ENCODE measurements around the gene RASGRP1. TPM values are rescaled to one million over a fixed set of nuclear protein-coding genes. Genes with fewer than 3 reads are reported as not detected.
A peak's percentile ranks its signal among the peaks of the same experiment; 100 is the strongest.
"Not testable (repeated sequence)": the region's sequence is repeated elsewhere in the genome, so short reads cannot be mapped to it uniquely, and the experiment has no call there.

Gene RASGRP1
- 4.5 TPM for total RNA-seq

DNA sequence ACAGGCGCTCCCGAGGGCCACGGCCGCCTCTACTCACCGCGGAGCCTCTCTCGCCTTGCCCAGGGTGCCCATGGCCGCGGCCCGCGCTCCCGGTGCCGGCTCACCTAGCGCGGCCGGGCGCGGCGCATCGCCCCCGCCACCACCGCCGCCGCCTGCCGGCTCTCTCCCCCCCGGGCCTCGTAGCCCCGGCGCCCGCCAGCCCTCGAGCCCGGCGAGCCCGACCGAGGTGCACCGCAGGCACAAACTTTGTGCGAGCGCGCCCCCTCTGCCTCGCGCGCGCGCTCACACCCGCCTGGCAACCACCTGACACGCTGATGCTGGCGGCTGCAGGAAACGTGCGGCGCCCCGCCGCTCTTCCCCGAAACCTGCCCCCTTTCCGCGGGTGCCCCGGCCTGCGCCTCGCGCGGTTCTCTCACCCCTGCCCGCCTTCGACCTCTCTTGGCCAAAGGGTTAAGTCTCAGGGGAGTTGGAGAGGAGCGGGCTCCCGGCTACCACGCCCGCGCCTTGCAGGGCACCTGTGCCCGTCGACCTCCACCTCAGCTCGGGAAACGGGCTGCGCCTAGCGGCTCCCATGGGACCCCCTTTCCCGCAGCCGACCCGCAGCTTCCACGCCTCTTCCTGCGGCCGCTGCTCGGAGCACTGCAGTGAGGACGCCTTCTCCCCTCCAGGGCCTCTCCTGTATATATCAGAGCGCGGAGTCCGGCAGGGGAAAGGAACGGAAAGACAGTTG lies at the start of gene RASGRP1:
Gene RASGRP1 (minus strand): TSS at position 258 of the 730 bp plus-strand sequence. CDS start 186 bp downstream, at position 72.
- DNase-seq, result peak; percentile 25

GRCh38 chr15:38613085-38613484 lies 48.5 kb upstream of the RASGRP1 start:
- DNase-seq, result no peak

- DNase-seq, result no peak
Observed at GRCh38 chr15:38612159-38612863, 47.7 kb upstream of the RASGRP1 start.

DNA sequence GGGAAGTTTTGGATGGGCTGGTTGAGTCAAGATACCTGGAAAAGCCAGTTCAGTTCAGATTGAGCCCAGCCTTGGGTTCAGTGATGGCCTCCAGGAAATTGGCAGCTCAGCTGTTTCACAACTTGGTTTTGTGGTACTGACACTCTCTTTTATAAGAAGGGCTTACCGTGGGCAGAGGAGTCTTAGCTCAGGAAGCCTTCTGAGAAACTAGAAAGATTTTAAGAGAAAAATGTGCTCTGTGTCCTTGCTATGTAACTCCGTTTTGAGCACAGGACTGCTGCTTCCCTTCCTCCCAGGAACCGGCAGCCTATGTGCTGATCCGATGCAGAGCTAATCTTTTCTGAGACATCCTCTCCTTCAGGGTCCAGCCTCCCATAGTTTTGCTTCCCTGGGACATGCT lies 46.6 kb upstream of the RASGRP1 start:
- no peak for DNase-seq

- no peak for DNase-seq
Observed at GRCh38 chr15:38610748-38611147, 46.1 kb upstream of the RASGRP1 start.

DNA sequence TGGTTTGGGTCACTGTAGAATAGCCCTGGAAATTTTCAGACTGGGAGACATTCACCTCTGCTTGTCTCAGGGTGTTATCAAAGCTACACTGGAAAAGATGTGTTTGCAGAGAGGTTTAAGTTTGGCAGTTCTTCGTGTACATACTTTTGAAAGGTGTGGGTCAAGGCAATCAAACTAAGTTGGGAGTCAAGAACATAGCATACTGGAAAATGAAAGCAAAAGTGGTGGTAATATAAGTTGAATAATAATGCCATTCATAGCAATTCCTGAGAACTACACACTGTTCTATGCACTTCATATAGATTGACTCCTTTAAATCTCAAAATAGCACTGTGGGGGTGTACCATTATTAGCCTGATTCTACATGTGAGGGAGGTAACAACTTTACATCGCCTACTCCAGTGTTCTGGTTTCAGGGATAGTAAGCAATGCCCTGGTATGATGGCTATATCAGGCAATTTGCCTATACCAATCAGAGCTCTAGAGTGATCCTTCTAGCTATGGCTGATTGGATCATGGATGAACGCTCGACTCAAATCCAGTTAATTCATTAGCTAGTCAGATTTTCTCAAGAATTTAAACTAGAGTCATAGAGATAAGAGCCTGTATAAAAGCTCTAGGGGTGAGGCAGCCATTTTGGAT lies 44.6 kb upstream of the RASGRP1 start:
- no peak for DNase-seq

DNA sequence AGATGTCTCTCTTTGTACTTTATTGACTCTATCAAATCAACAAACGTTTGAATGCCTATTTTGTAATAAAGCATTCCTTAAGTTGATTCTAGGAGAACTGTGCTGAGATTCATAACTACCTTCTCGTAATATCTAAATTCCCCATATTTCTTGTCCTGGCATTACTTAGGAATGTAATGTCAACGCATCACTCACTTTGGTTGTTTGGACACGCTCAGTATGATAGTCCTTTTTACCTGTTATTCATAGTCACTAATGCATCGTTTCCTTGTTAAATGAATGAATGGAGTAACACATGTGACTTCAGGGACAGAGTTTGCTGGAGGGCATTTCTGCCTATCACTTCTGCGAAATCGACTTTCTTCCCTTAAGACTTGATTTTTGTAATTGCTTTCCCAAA lies 44.1 kb upstream of the RASGRP1 start:
- no peak for DNase-seq

DNA sequence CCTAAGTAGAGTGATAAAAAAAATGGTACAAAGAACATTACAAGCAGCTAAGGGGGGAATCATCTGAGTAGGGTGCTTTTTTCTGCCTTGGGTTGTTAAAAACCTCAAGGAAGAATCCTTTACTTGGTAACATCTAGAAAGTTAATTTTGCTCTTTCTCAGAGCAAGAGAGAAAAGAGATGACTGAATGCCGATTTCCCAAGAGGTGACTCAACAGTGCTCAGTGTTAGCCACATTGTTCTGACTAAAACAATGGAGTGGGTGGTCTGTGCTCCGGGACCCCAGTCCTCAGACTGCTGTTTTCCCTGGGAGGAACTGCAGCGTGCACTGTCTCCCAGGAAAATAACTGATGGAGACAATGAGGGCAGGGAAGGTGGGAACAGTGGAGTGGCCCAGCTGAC lies 41.1 kb upstream of the RASGRP1 start:
- no peak for DNase-seq

DNA sequence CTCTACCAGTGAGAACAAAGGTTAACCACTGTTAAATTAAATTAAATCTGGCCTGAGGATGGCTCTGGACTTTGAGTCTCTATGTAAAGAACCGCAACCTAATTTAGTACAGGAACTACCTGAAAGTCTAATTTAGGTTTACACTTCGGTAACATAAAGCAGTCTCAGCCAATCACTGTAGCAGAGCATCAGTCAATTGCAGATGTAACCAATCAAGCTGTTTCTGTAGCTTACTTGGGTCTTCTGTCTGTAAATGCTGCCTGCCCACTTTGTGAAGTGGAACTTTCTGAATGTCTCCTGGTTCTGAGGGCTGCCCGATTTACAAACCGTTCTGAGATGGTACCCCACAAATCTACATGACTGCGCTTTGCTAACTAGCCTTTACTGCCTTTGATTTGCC lies 39.1 kb upstream of the RASGRP1 start:
- DNase-seq, result no peak

DNA sequence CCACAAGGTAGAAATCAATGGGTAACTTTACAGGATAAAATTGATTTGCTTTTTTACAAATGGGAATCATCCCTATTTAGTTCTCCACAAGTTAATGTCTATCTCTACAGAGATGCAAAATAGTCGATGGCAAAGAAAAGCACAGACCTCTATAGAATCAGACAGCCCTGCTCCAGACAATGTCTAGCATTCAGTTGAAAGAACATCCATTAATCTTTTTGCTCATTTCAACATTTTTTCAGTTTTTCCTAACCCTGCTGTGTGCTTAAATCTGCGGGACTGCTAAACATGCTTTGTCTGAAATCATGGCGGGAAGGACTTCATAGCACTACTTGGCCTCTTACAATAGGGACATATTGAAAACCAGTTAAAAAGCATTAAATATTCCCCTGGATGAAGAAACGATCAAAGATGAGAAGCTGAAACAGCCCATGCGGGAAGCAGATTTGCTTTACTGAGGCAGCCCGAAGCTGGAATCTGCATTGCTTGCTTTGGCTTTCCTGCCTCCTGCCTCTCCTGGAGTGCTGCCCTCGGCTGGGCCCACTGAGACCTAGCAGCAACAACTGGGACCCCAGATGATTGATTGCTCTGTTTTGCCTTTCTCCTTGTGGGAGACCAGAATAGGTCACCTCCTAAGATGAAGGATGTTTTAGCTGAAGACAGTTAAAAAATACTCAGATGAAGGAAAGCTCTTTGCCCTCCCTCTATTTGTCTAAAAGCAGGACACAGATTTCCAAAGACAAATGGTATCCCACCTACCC lies 38.5 kb upstream of the RASGRP1 start:
- DNase-seq, result no peak

GRCh38 chr15:38600236-38600635 lies 35.6 kb upstream of the RASGRP1 start:
- no peak for DNase-seq

DNA sequence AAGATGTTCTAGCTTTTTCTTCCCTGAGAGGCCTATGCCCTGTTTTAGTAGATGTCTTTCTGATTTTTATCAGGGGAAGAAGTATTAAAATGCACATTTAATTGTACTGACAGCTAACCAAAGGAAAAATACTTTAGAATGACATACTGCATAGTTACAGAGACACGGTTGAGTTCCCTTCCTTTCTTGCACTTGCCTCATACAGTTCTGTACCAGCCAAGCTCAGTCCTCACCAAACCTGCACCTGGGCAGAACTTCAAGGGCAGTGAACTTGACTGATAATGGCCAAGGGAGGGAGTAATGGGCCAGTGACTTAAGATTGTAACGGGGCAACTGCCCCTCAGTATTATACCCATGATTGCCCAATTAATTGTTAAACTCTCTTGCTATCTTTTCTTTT lies 34.1 kb upstream of the RASGRP1 start:
- no peak for DNase-seq

GRCh38 chr15:38597219-38597800 lies 32.7 kb upstream of the RASGRP1 start:
- no peak for DNase-seq

- DNase-seq, result no peak
Observed at GRCh38 chr15:38593524-38593923, 28.9 kb upstream of the RASGRP1 start.

DNA sequence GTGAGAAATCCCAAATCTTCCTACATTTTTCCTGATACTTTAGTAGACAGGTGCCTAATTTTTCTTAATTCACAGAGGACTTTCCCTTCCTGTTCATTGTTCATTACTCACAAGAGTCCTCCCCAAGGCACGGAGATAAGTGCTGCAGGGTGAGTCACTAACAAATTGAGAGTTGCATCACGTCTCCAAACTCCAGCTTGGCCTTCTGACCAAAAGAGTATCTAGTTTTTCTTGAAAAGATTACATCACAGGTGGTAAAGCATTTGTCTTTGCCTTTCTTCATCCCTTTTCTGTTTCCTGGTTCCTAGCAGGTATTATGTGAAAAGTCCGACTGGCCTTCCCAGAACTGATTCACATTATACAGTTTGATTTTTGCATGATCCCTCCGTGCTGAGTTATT lies 24.9 kb upstream of the RASGRP1 start:
- DNase-seq, result no peak

DNA sequence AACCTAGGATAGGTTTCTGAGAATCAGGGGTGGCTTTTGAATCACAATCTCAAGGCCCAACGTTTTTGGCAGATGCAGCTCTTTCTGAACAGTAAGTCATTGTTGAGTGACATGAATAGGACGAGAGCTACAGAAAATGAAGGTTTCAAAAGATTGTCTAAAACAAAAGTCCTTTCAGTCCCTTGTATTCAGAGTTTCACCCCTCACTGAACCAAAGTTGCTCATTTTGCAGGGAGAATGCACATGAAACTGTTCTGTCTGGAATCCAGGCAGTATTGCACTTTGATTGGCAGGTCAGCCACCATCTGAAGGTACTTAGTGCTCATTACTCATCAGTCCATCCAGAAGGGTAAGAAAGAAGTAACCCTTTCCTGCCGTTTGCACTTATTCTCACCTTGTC lies 24.1 kb upstream of the RASGRP1 start:
- no peak for DNase-seq

DNA sequence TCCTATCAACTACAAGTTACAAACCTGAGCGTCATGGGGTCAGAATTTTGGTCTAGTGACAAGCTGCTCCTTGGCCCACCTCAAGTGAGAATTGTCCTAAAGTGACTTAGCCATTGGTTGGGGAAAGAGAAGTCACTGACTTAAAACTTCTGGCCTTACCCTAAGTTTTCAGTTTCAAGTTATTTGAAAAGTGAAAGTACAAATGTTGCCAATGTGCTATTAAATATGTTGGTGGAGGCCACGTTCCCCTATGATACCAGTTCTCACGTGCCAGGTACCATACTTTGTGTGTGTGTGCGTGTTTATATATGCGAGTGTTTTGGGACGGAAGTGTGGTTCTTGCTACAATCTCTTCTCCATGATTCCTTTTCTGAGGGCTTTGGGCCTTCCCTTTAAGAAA lies 22.6 kb upstream of the RASGRP1 start:
- DNase-seq, result no peak

GRCh38 chr15:38586005-38586404 lies 21.4 kb upstream of the RASGRP1 start:
- not testable (repeated sequence) for DNase-seq

DNA sequence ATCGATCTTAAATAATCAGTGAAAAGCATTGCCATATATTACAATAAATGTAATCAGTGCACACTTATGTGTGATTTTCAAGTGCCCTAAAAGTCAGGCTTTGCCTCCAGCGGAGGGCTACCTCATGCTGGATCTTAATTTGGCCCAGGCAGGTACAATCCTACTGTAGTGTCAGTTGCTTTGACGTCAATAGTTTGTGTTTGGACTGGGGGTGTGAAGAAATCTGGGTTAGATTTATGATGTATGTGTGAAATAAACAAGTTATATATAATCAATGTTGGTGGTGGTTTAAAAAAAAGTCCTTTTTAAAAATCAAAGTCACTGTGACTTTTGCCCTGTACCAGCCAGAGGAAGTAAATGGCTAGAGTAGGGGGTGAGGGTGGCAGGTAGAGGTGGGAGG lies 14.0 kb upstream of the RASGRP1 start:
- DNase-seq, result no peak

DNA sequence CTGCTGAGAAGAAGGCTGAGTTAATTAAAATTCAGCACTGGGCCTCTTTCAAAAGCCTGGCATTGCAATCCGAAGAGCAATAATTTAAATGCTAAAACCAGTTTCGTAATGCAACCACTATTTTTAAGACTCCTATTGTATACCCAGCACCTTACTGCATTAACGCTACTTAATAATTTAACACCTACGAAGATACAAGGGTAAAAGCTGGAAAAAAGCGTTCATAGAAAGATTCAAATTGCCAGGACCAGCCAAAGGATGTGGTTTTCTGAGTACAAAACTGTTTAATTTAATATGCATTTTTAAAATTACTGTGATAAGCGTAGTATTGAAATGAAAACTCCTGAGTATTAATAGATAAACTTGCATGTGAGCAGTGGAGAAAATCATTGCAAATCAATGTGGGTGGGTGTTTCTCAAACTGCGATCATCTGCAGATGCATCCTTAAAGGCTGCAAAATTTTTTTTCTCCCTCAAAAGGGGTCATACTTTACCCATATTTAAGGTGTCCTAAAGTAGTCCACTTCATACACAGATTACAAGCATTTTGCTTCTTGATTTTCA lies 12.9 kb upstream of the RASGRP1 start:
- no peak for DNase-seq

GRCh38 chr15:38576837-38577236 lies 12.2 kb upstream of the RASGRP1 start:
- no peak for DNase-seq

DNA sequence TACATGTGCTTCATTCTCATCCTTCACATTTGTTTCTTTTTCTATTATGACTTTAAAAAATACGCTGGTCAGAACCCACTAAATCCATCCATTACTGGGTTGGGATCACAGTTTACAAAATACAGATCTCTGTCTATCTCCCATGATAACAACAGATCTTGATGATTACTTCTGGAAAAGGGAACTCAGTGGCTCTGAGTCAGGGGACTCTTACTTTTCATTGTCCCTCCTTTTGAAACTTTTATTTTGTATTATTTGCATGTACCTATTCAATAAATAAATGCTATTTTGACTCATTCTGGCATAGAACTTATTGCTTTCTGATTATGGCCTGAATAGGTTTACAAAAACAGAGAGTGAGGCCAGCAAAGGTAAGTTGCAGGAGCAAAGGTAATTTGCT lies 11.6 kb upstream of the RASGRP1 start:
- DNase-seq, result no peak
